ENCODE results near the gene SDK2. TPM values are rescaled to one million over a fixed set of nuclear protein-coding genes. Genes with fewer than 3 reads are reported as not detected.
A peak's percentile ranks its signal among the peaks of the same experiment; 100 is the strongest.

Gene SDK2
- total RNA-seq, 4 donors from 2014 or later: 1.5 to 7.0 (median 3.7) TPM

GRCh38 chr17:73600103-73600871, 44.0 kb downstream of the SDK2 start:
- no peaks in the 10 kb centered on the region for H3K27me3 ChIP-seq
- no peaks in the 10 kb centered on the region for H3K9me3 ChIP-seq
- no peak overlapping the region for H3K27ac ChIP-seq
- no peaks in the 10 kb centered on the region for H3K36me3 ChIP-seq
- H3K4me1 ChIP-seq: no peaks in the 10 kb centered on the region
- intact Hi-C loops (cut with DNase I): no loop called here
- DNase-seq: no peak
- H3K4me3 ChIP-seq (replicated peaks in 1 of 3): no peak overlapping the region
- WGBS, 2 donors: 67 to 76% methylated on average over 13 to 16 of the region's 16 CpGs
- TF ChIP-seq POLR2A (IDR thresholded peaks at IDR 0.05) (no peak), CTCF (IDR thresholded peaks at IDR 0.05) (no peak)

GRCh38 chr17:73599599-73599998, 44.6 kb downstream of the SDK2 start:
- WGBS, 2 donors: 71% methylated on average over 3 of the region's 3 CpGs; no CpG with 5 or more reads in 1 of the 2 donors
- H3K27me3 ChIP-seq: no peaks in the 10 kb centered on the region
- DNase-seq: no peak
- no peak overlapping the region for H3K4me3 ChIP-seq (replicated peaks in 1 of 3)
- intact Hi-C loops (cut with DNase I): loop anchor here (10.0 kb wide), 1 partner anchor 115 kb away; no protein-coding TSS in a partner anchor
- TF ChIP-seq POLR2A (IDR thresholded peaks at IDR 0.05) (no peak), CTCF (IDR thresholded peaks at IDR 0.05) (no peak)
- no peaks in the 10 kb centered on the region for H3K36me3 ChIP-seq
- H3K27ac ChIP-seq: no peak overlapping the region
- H3K9me3 ChIP-seq: no peaks in the 10 kb centered on the region
- no peaks in the 10 kb centered on the region for H3K4me1 ChIP-seq

GRCh38 chr17:73598212-73598611, 46.0 kb downstream of the SDK2 start:
- 90 to 95% methylated on average over 13 of the region's 13 CpGs for WGBS, 2 donors

GRCh38 chr17:73595931-73596330, 48.3 kb downstream of the SDK2 start:
- no peaks in the 10 kb centered on the region for H3K9me3 ChIP-seq
- TF ChIP-seq CTCF (IDR thresholded peaks at IDR 0.05) (no peak), POLR2A (IDR thresholded peaks at IDR 0.05) (no peak)
- 87 to 90% methylated on average over 4 to 6 of the region's 7 CpGs for WGBS, 2 donors
- H3K27ac ChIP-seq: no peak overlapping the region
- no peaks in the 10 kb centered on the region for H3K4me1 ChIP-seq
- DNase-seq: no peak
- intact Hi-C loops (cut with DNase I): loop anchor here (10.0 kb wide), 1 partner anchor 119 kb away; no protein-coding TSS in a partner anchor
- no peaks in the 10 kb centered on the region for H3K27me3 ChIP-seq
- H3K36me3 ChIP-seq: no peaks in the 10 kb centered on the region
- no peak overlapping the region for H3K4me3 ChIP-seq (replicated peaks in 1 of 3)

More at GRCh38 chr17:73598212-73598611, 46.0 kb downstream of the SDK2 start:
- intact Hi-C loops (cut with DNase I): loop anchor here (10.0 kb wide), 1 partner anchor 117 kb away; no protein-coding TSS in a partner anchor
- Histone ChIP-seq H3K36me3 (no peaks in the 10 kb centered on the region), H3K27me3 (no peaks in the 10 kb centered on the region), H3K27ac (no peak overlapping the region), H3K9me3 (no peaks in the 10 kb centered on the region), H3K4me1 (no peaks in the 10 kb centered on the region), H3K4me3 (replicated peaks in 1 of 3) (no peak overlapping the region)
- DNase-seq: no peak
- no peak for TF ChIP-seq POLR2A (IDR thresholded peaks at IDR 0.05)
- no peak for TF ChIP-seq CTCF (IDR thresholded peaks at IDR 0.05)

- peak; percentile 20 to 48 for DNase-seq
- WGBS, 2 donors: 82 to 85% methylated on average over 3 to 5 of the region's 6 CpGs
Observed at GRCh38 chr17:73595479-73595878, 48.8 kb downstream of the SDK2 start.

More at GRCh38 chr17:73595479-73595878, 48.8 kb downstream of the SDK2 start:
- Histone ChIP-seq H3K4me3 (replicated peaks in 1 of 3) (no peak overlapping the region), H3K36me3 (no peaks in the 10 kb centered on the region), H3K9me3 (no peaks in the 10 kb centered on the region), H3K27ac (no peak overlapping the region), H3K4me1 (no peaks in the 10 kb centered on the region), H3K27me3 (no peaks in the 10 kb centered on the region)
- intact Hi-C loops (cut with DNase I): loop anchor here (10.0 kb wide), 1 partner anchor 119 kb away; no protein-coding TSS in a partner anchor
- TF ChIP-seq CTCF (IDR thresholded peaks at IDR 0.05): peak in 4 of 6 experiments; percentile 15 to 51 (median 46)
- TF ChIP-seq POLR2A (IDR thresholded peaks at IDR 0.05): no peak

Measured in thyroid gland (tissue), 4 donors.